Amniotic stem cell (primary cell): ENCODE measurements around the gene UBAC2.
"Not testable (repeated sequence)": the region's sequence is repeated elsewhere in the genome, so short reads cannot be mapped to it uniquely, and the experiment has no call there.

Experiments
- DNase-seq: peaks from one replicate; lab custom pipeline; 2025; lab: John Stamatoyannopoulos, UW

UBAC2 gene

DNA sequence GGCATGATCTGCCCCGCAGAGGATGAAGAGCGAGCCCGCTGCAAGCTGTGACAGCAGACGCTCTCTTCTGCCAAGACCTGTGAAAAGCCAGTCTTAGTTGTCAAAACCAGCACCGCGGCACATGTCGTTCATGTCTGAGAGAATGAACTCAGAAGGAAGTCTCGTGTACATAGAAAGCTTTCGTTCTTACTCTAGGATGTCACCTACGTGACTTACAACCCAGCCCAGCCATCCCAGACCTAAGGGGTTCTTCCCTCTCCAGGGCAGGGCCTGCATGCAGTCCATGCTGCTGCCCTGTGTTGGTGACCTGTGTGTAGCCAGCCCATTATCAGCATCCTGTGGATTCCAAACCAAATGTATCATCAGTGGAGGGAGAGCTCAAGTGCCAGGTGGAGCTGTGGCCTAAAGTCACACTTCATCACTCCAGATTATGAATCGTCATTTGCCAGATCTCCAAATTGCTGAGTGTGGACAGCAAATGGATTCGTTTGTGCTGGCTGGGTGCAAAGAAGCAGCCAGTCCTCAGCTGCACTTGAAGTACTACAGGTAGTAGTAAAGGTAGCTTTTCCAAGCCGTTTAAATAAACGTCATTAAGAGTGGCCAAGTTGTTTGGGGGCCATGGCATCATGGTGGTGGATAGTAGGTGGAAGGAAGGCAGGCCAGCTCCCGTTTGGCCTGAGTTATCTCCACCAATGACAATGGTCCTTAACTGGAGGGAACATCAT is 180.4 kb downstream of the UBAC2 start:
- DNase-seq = no peak

DNA sequence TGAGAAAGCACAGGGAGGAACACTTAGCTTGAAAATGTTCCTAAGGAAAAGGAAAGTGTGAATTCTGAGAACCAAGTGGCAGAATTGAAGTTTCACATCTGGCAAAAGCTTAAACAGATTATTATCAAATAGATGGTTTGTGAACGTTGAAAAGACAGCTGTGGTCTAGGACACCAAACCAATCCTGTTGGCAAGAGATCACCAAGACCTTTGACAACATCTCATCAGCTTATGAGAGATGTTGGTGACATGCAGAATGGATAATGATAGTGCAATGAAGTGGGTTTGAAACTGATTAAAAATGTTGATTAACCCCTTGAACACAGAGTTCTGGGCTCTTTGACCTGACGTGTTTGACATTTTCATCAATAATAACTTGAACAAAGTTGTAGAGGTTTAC is 181.1 kb downstream of the UBAC2 start:
- no peak for DNase-seq

DNA sequence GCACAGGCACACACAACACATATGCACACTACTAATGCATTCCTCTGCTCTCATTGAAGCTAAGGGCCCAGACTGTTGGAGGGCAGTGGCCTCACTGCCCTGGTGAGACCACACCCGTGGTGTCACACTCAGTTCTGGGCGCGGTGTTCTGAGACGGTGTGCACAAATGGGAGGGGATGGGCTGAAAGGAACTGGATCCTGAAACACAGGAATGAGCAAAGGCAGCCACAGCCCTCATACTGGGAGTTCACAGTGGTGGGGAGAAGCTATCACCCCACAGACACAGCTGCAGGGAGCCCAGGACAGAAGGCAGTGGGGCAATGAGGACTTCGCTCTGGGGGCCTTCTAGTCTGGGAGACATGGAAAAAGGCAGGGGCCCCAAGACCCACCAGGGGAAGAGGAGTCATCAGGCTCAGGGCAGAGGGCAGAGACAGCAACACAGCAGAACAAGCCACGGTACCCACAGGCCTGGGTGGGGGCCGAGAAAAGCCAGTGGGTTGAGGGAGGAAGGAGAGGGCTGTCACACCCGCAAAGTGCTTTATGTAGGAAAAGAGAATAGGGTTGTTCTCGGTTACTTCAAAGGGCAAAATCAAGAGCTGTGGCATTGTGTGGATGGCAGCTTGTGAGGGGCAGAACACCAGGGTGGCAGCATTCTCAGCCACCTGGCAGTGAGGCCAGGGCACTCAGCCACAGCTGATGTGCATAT is 181.9 kb downstream of the UBAC2 start:
- no peak for DNase-seq

DNA sequence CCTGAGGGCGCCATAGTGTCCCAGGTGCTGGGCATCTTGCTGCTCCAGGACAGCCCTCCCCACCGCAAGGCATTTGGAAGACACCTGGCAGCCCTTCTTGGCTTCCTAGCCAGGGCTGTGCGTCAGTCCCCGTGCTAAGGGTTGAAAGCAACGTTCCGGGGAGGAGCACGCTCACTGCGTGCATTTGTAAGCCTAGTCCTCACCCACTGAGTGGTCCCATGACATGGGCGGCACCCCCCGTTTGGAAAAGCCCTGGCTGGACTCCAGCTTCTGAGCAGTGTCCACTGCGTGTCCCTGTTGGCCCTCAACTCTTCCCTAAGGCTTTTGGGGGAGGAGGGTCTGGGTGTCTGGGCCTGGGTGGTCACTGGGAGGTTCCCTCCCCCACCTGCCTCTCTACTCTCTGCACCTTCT is 182.9 kb downstream of the UBAC2 start:
- no peak for DNase-seq

DNA sequence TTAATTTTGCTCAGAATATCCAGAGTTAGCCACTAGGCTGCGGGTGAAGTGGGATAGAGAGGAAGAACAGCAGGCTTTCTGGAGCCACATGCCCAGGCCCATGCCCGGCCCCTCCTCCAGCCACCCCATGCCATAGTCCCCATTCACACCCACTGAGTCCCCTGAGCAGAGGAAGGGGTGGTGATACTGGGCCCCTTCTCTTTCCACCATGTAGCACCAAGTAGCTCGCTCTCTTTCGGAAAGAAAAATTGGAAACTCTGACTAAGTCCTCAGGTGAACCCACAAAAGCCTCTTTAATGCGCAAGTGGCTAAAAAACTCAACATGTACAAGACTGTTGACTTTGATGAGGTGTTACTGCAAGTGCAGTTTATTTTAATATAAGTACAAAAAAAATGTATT is 183.3 kb downstream of the UBAC2 start:
- DNase-seq = no peak

DNA sequence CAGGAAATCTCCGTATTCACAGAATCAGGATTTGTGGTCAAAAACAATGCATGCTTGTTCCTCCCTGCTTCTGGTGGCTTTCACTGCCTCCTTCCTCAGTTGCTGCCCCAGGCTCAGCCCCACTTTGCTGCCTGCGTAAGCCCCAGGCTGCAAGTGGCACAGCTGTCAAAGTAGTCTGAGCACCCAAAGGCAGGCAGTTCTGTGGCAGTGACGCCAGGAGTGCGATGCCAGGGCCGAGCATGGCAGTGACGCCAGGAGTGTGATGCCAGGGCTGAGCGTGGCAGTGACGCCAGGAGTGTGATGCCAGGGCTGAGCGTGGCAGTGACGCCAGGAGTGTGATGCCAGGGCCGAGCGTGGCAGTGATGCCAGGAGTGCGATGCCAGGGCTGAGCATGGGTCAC is 183.8 kb downstream of the UBAC2 start:
- no peak for DNase-seq

DNA sequence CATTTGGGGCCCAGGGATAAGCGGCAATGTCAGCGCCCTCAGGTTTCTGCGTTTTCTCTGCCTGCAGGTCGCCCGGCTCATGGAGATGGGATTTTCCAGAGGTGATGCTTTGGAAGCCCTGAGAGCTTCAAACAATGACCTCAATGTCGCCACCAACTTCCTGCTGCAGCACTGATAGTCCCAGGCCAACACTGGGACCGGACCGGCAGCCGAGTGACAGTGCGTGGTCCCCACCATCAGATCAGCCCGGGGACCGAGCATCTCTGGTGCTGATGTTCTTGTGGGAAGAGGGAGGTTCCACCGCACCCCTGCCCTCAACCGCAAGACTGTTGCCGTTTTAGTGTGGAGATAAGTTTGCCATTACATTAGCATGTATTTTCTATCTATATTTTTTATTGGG is 184.5 kb downstream of the UBAC2 start:
- no peak for DNase-seq

DNA sequence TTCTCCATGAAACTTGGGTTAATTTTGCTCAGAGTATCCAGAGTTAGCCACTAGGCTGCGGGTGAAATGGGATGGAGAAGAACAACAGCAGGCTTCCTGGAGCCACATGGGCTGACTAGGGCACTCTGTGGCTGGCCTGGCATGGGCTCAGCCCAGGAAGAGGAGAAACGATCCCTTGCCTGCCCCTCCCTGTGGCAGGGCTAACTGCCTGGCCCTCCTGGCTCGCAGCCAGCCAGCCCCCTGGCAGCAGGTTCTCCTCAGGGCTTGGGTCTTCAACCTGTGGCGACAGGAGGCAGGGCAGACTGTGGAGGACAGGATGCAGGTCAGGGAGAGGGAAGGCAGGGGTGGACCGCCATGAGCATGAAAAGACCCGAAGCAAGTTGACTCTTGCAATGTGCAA is 185.3 kb downstream of the UBAC2 start:
- DNase-seq = no peak

DNA sequence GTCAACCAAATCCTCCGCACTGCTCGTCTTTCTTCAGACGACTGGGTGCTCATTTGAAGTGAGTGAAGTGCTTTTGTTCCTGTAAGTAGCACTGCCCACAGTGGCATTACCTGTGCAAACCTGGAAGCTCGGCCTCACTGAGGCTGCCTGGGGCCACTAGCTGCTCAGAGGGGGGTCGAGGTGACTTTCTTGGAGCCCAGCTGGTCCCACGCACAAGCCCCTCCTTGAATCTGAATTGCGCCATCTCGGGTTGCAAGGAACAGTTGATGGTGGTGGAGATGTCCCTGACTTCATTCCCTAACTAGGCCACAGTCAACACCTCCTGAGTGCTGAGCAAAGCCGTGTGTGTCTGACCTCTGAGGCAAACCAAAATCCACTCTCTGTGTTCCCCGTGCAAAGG is 185.8 kb downstream of the UBAC2 start:
- no peak for DNase-seq

DNA sequence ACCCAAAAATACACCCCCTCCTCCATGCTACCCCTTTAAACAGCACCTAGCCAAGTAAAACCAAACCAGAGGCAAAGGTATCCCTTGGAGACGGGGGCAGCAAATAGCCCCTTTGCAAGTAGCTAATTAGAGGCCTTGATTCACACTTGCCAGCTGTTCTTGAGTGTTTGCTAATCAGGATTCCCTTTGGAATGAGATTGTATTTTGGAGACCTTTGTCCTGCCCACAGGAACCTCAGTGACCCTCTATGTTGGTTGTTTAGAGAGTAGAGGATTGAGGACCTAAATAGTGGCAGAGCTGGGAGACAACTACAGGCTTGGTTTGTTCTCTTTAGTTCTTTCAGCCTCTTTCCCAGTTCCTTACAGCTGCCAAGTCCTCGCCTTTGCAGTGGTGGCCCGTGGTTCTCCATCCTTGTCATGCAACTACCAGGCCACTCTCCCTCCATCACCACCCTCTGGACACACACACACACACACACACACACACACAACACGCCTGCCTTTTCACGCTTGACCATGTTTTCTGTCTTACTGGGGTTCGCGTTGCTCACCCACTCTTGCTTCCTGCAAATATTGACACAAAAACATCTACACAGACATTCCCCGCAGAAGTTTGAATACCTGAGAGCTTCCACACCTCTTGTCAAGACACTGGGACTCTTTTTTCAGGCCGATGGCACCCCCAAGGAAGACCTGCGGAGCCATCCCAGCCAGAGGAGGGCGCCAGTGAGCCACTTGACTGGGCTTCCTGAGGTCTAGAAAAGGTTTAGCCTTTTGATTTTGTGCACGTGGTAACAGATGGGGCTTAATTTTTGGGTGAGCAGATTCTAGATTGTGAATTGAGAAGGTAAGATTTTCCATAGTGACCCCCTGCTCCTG is 186.5 kb downstream of the UBAC2 start:
- no peak for DNase-seq

DNA sequence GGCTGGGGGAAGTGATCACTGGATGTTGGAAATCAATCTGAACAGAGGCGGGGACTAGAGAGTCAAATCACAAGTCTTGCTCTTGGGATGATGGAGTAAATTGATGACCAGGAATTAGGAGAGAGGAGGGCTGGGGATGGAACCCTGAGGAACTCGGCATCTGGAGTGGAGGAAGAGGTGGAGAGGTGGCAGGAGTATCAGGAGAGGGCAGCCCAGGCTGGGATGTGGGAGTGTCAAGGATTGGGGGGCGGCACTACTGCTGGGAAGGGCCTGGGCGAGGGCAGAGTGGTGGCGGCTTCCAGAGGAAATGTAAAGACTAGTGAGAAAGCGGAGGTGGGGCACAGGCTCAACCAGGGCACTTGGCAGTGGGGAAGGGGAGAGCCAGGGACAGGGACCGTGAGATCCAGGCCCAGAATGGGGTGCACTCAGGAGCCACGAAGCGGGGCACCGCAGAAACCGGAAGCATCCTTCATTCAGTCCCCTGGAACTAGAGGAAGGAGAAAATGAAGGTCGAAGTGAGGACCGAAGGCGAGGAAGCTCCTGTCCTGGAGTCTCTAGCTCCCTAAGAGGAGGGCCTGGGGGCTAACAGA is 187.8 kb downstream of the UBAC2 start:
- DNase-seq = no peak

DNA sequence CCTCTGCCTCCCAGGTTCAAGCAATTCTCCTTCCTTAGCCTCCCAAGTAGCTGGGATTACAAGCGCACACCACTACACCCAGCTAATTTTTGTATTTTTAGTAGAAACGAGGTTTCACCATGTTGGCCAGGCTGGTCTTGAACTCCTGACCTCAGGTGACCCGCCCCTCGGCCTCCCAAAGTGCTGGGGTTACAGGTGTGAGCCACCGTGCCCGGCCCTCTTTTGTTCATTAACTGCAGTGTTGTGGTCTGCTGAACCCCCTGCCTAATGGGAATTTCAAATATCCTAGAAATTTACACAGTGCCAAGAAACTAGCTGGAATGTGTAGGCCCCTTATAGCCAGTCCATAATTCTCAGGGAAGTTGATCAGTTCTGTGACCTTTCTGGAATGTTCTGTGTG is 188.4 kb downstream of the UBAC2 start:
- DNase-seq = not testable (repeated sequence)

DNA sequence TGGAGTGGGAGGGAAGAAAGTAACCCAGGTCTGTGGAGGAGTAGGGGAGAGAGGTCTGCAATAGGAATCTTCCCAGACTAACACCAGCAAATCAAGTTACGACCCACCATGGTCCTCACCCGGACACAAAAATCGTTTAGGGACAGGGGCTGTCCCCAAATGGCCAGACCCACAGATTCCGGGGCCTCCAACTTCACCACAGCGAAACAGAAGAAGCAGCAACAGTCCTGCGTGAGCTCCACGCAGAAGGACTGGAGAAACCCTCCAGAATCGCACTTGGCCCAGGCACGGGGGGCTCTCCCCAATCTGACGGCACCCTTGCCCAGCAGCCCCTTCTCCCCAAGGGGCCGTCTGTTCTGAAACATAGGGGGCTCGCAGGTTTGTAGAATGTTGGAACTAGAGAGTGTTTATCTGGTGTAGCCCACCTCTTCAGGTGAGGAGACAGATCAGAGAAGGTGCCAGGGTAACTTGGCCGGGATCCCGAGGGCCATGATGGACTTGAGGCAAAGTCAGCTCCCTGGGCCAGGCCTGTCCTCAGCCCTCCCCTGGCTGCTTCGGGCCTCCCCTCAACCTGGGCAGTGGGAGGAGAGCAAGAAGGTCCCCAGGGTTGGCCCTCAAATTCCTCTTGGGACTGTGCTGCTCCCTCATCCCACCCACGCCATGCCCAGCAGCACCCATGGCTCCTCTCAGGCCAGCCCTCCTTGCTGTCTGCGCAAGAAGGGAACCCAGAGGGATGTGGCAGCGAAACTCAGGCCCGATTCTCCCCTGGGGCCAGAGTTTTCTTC is 189.1 kb downstream of the UBAC2 start:
- DNase-seq = no peak

DNA sequence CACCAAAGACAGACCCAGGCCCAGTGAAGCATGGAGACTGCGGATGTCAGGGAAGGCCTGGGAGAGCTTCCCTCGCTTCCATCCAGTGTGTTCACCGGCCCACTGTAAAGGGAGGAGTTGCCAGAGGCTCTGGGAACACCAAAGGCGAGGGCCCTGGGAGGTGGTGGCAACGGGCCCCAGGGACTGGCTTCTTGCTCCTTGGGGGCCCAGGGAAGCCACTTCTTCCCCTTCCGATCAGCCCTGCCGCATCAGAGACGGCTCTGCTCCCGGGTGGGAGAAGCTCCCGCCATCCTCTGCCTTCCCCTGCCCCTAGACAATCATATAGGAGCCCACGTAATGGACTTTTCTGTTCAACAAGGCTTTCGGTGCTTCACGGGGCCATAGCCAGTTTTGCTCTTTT is 189.9 kb downstream of the UBAC2 start:
- DNase-seq = no peak

DNA sequence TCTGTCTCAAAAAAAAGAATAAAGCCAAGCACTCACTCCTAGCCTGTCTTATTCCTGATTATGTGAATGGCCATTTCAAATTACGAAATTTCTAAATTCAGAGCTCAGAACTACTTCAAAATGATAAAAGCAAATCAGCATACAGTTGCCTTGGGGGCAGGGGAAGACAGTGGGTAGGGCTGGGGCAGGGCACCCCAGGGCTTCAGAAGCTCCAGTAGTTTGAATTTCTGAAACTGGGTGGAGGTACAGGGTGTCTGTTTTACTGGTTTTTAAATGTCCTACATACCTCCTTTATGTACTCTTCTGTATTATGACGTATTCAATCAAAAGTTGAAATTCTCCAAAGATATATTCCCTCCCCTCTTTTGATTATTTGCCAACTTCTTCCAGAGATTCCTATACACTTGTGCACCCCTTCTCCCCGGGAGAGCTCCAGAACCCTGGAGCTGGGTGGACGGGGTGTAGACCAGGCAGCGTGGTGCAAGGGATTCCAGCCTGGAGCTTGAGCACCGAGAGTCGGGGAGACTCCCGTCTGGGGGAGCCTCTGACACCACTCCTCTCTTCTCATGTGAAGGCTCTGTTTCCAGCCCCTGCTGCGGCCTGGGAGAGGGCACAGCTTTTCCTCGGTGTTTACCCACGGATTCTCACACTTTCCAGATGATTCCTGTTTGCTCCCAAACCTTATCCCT is 191.3 kb downstream of the UBAC2 start:
- DNase-seq = no peak

DNA sequence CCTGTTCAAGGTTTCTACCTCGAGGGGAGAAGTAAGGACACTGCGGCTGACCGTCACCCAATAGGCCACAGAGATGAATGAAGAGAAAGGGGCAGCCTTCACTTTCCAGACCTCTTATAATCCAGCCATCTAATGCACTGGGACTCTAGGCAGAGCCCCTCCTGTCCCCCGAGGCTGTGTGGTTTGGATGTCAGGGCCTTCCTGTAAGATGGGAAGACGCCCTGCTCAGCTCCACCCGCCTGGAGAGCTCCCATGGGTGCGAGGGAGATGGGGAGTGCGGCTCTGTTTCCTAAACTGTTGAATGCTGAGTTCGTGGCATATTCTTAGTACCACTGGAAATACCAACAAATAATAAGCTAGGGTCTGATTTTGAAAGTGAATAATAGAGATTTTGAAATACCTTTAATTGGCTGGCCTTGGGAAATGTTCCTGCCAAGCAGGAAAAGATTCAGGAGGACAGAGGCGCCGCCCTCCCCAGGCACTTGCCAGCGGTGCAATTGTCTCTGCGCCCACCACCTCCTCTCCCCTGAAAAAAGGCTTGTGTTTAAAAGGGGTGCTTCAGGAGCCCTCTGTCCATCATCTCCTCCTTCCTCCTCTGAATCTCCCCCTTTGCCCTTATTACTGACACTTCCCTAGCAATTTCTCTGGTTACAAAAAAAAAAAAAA is 191.9 kb downstream of the UBAC2 start:
- no peak for DNase-seq

DNA sequence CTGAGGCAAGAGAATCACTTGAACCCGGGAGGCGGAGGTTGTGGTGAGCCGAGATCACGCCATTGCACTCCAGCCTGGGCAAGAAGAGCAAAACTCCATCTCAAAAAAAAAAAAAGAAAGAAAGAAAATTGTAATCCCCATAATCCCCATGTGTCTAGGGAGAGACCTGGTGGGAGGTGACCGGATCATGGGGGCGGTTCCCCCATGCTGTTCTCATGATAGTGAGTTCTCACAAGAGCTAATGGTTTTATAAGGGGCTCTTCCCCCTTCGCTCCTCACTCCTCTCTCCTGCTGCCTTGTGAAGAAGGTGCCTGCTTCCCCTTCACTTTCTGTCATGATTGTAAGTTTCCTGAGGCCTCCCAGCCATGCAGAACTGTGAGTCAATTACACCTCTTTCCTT is 192.7 kb downstream of the UBAC2 start:
- not testable (repeated sequence) for DNase-seq

DNA sequence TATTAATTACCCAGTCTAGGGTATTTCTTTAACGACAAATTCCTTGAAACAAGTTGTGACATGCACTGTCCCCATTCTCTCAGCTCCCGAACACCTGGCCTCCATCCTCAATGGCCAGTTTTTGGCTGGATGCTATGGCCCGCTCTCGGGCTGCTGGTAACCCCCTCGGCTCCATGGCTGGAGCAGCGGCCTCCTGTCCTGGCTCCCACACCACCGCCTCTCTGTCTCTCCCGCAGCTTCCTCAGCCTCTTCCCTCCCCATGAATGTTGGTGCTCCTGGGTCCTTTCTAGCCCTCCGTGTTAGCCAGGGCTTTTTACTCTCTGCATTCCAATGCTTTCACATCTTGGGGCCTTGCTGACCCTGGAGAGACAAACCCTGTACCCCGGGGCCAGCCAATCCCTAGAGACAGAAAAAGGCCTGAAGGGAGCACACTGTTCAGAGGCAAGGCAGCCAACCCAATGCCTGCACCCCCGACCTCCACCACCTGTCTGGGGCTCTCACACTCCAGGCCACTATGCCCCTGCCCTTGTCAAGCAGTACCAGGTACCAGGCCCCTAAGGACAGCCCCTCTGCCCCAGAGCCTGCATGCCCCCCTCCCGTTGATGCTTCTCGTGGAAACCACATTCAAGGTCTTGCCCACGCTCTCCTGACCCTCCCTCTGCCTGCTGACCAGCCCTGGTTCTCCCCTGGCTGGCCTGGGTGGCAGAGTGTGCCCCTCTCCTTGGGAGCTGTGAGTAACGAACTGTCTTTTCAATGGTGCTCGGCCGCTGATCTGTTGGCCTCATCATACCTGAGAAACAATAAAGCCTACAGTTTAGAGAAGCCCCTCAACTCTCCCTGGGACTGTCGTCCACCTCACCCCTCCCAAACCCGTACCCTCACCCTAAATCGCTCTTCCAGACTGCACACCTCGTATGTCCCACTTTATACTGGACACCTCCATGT is 193.4 kb downstream of the UBAC2 start:
- no peak for DNase-seq

DNA sequence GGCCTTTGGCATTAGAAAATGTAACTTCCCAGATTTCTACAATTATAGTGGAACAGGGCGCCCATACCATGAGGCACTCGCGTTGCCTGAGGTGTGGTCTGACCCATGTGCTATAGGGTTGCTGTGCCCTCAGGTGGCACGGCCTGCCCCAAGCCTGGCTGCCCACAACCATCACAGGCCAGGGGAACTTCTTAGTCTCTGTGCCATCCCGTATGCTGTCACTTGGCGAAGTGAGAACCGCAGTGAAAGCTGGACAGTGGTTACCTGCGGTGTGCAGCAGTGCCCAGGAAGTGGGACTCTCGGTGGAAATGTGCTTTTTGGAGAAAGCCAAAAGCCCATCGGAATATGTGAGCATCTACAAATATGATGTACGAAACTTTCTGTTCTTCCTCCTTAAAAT is 194.8 kb downstream of the UBAC2 start:
- no peak for DNase-seq
